ENCODE data around the gene TTC7B. TPM values are rescaled to one million over a fixed set of nuclear protein-coding genes. Genes with fewer than 3 reads are reported as not detected.

The TTC7B gene
- total RNA-seq, 2 experiments from 2014 or later: 5.6 to 7.8 TPM

GRCh38 chr14:90853116-90853515, 36.9 kb upstream of the TTC7B start:
- intact Hi-C loops (cut with micrococcal nuclease): no loop called here
- Mint-ChIP-seq H3K27ac (no peak overlapping the region), H3K4me1 (ENCODE audit: low read depth) (no peaks in the 10 kb centered on the region), H3K9me3 (no peaks in the 10 kb centered on the region), H3K4me3 (no peak overlapping the region), H3K27me3 (no peaks in the 10 kb centered on the region), H3K36me3 (ENCODE audit: low read depth) (no peaks in the 10 kb centered on the region)
- no peak for ATAC-seq
- no peak for DNase-seq
- TF ChIP-seq CTCF (IDR thresholded peaks at IDR 0.05): no peak
- CTCF ChIA-PET: no interaction called here
- POLR2A ChIA-PET: no interaction called here

GRCh38 chr14:90851327-90852036, 35.3 kb upstream of the TTC7B start:
- Mint-ChIP-seq H3K9me3 (no peaks in the 10 kb centered on the region), H3K27ac (no peak overlapping the region), H3K4me3 (no peak overlapping the region), H3K36me3 (ENCODE audit: low read depth) (no peaks in the 10 kb centered on the region), H3K27me3 (no peaks in the 10 kb centered on the region), H3K4me1 (ENCODE audit: low read depth) (no peaks in the 10 kb centered on the region)
- intact Hi-C loops (cut with micrococcal nuclease): no loop called here
- no peak for TF ChIP-seq CTCF (IDR thresholded peaks at IDR 0.05)
- no peak for DNase-seq
- no peak for ATAC-seq
- POLR2A ChIA-PET: no interaction called here
- CTCF ChIA-PET: no interaction called here

- H3K4me1 Mint-ChIP-seq (ENCODE audit: low read depth): no peaks in the 10 kb centered on the region
- H3K4me3 Mint-ChIP-seq: no peak overlapping the region
- CTCF ChIA-PET: interaction anchor here (1.5 kb wide), 1 partner anchor 323 kb away, joined by 5 read pairs; no protein-coding TSS in a partner anchor
- DNase-seq: no peak
- TF ChIP-seq CTCF (IDR thresholded peaks at IDR 0.05): no peak
- ATAC-seq: no peak
- H3K36me3 Mint-ChIP-seq (ENCODE audit: low read depth): no peaks in the 10 kb centered on the region
- intact Hi-C loops (cut with micrococcal nuclease): no loop called here
- H3K27ac Mint-ChIP-seq: no peak overlapping the region
- POLR2A ChIA-PET: no interaction called here
- H3K9me3 Mint-ChIP-seq: no peaks in the 10 kb centered on the region
- H3K27me3 Mint-ChIP-seq: no peaks in the 10 kb centered on the region
Measured at GRCh38 chr14:90850487-90850886, 34.3 kb upstream of the TTC7B start.

- POLR2A ChIA-PET: no interaction called here
- Mint-ChIP-seq H3K27me3 (no peaks in the 10 kb centered on the region), H3K36me3 (ENCODE audit: low read depth) (no peaks in the 10 kb centered on the region), H3K4me1 (ENCODE audit: low read depth) (no peaks in the 10 kb centered on the region), H3K9me3 (no peaks in the 10 kb centered on the region), H3K4me3 (no peak overlapping the region), H3K27ac (no peak overlapping the region)
- DNase-seq (no peak), ATAC-seq (no peak)
- CTCF ChIA-PET: interaction anchor here (1.5 to 2.2 kb wide), 2 partner anchors 53 to 323 kb away, joined by 5 to 7 read pairs; no protein-coding TSS in a partner anchor
- intact Hi-C loops (cut with micrococcal nuclease): no loop called here
- no peak for TF ChIP-seq CTCF (IDR thresholded peaks at IDR 0.05)
Measured at GRCh38 chr14:90849787-90850444, 33.7 kb upstream of the TTC7B start.

Data from activated CD8-positive, alpha-beta T cell treated with anti-CD3 and anti-CD28 coated beads for 36 hours (primary cell).